H54 (cell line): Measurements from ENCODE around the gene ESYT2.

Experiments
- DNase-seq: peaks from one replicate; pipeline ENCODE4 v3.0.0; 2011; ENCODE audit warnings: low spot score, mixed read lengths; ENCODE audit not compliant: insufficient read length
- FAIRE-seq: peaks from 3 replicates; lab custom pipeline; 2011; peaks lifted over from hg19 to GRCh38; lab: Jason Lieb, UNC
- POLR2A ChIP-seq: IDR thresholded peaks from 2 replicates; pipeline ENCODE4 v1.6.1; 2011; ENCODE audit warnings: low read depth, mild to moderate bottlenecking, low read length

Gene ESYT2

GRCh38 chr7:158784270-158784669 is 45.0 kb downstream of the ESYT2 start:
- FAIRE-seq (no peak), DNase-seq (no peak)
- no peak for TF ChIP-seq POLR2A

- DNase-seq (no peak), FAIRE-seq (no peak)
- no peak for TF ChIP-seq POLR2A
Measured at GRCh38 chr7:158783595-158783994, 45.7 kb downstream of the ESYT2 start.

DNA sequence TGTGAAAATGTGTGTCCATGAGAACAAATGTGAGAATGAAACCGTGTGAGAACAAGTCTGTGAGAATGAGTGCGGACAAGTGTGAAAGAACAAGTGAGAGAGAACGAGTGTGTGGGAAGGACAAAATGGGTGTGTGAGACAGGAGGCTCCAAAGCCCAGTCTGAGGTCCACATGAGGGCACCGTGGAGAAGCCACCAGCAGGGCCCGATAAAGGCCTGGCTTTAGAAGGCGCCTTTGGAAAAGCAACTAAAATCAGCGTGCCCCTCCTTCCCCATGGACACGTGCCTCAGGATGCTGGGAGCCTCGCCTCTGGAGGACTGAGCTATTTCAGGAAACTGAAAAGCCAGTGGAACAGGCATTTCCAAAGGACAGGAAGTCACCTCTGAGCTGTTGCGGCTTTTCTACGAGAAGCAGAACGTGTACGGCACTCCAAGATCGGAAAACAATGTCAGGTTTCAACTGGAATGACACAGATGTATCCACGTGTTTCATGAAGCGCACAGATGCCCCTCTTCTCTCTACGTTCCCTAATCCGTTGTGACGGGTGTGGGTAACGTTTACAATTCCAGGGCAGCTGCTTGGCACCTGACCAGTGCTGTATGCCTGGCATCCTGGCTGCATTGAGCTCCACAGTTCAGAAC is 46.4 kb downstream of the ESYT2 start:
- no peak for FAIRE-seq

GRCh38 chr7:158781974-158782664 is 47.2 kb downstream of the ESYT2 start:
- DNase-seq, result no peak
- TF ChIP-seq POLR2A, result no peak
- no peak for FAIRE-seq

More for the DNA sequence above, 46.4 kb downstream of the ESYT2 start:
- no peak for TF ChIP-seq POLR2A
- DNase-seq, result peak; percentile 30

DNA sequence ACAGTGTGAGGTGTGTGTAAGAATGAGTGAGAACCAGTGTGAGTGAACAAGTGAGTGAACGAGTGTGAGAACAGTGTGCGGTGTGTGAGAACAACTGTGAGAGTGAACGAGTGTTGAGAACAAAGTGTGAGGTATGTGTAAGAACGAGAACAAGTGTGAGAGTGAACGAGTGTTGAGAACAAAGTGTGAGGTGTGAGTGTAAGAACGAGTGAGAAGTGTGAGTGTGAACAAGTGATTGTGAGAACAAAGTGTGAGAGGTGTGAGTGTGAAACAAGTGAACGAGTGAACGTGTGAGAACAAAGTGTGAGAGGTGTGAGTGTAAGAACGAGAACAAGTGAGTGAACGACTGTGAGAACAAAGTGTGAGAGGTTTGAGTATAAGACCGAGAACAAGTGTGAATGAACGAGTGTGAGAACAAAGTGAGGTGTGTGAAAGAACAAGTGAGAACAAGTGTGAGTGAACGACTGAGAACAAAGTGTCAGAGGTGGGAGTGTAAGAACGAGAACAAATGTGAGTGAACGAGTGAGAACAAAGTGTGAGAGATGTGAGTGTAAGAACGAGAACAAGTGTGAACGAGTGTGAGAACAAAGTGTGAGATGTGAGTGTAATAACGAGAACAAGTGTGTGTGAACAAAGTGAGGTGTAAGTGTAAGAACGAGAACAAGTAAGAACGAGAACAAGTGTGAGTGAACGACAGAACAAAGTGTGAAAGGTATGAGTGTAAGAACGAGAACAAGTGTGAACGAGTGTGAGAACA is 47.9 kb downstream of the ESYT2 start:
- TF ChIP-seq POLR2A, result no peak
- FAIRE-seq, result no peak

GRCh38 chr7:158779061-158780000 is 50.0 kb downstream of the ESYT2 start:
- no peak for TF ChIP-seq POLR2A
- DNase-seq (no peak), FAIRE-seq (no peak)

More for the DNA sequence above, 47.9 kb downstream of the ESYT2 start:
- DNase-seq, result no peak

GRCh38 chr7:158778471-158778870 is 50.8 kb downstream of the ESYT2 start:
- FAIRE-seq, result no peak
- no peak for TF ChIP-seq POLR2A
- no peak for DNase-seq

- TF ChIP-seq POLR2A, result no peak
- FAIRE-seq (no peak), DNase-seq (no peak)
Measured at GRCh38 chr7:158777793-158778192, 51.5 kb downstream of the ESYT2 start.

GRCh38 chr7:158776474-158776873 is 52.8 kb downstream of the ESYT2 start:
- FAIRE-seq, result no peak
- TF ChIP-seq POLR2A, result no peak

GRCh38 chr7:158774952-158775351 is 54.4 kb downstream of the ESYT2 start:
- FAIRE-seq, result no peak

More at GRCh38 chr7:158776474-158776873, 52.8 kb downstream of the ESYT2 start:
- no peak for DNase-seq

DNA sequence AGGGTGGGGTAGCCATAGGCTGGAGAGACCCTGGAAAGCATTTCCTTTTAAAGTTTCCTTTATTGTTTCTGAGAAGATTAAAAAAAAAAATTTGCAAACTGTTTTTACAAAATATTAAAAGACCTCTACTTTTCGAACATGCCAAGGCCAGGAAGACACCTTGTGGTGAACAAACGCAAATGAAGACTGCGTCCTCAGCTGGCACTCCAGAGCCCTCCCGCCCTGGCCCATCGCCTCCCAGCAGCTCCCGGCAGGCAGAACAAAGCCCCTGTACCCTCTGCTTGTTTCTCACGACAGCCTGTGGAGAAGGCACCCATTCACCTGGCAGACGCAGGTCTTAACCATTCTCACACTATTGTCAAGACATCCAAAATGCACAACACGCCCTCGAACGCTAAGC is 56.4 kb downstream of the ESYT2 start:
- DNase-seq (no peak), FAIRE-seq (no peak)
- no peak for TF ChIP-seq POLR2A

More at GRCh38 chr7:158774952-158775351, 54.4 kb downstream of the ESYT2 start:
- DNase-seq, result no peak
- no peak for TF ChIP-seq POLR2A

- DNase-seq, result no peak
- FAIRE-seq, result no peak
- no peak for TF ChIP-seq POLR2A
Measured at GRCh38 chr7:158771213-158771834, 58.0 kb downstream of the ESYT2 start.

DNA sequence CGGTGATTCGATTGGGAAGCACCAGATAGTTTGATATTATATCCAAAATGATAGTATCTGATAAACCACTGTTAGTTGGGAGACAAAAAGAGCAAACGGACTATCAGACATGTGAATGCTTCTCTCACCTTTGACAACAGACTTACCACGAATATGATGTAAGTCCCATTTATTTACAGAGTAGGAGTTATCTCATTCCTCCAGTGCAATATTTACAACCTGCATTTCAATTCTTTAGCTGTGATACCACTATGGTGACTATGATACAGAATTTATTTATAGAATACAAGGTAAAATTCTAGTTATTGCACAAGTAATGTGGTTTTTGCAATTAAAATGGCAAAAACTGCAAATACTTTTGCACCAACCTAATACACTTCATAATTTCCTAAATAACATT is 61.6 kb downstream of the ESYT2 start:
- DNase-seq, result no peak
- no peak for TF ChIP-seq POLR2A
- FAIRE-seq, result no peak
